ENCODE data around the gene MCTS1. TPM values are rescaled to one million over a fixed set of nuclear protein-coding genes. Genes with fewer than 3 reads are reported as not detected.

MCTS1 gene
- polyA plus RNA-seq, 1 experiment: 36.9 TPM

GRCh38 chrX:120653000-120653399, 49.1 kb downstream of the MCTS1 start:
- H3K4me3 ChIP-seq (ENCODE audit: low read depth, low read length): no peak overlapping the region
- ChIA-PET CTCF (no interaction called here), POLR2A (no interaction called here)
- no peak for TF ChIP-seq CTCF (IDR thresholded peaks at IDR 0.05; ENCODE audit: insufficient read depth, low read depth, low read length)
- no peaks in the 10 kb centered on the region for H3K36me3 ChIP-seq (ENCODE audit: control insufficient read depth, insufficient read depth, low read length)
- no peak for DNase-seq (ENCODE audit: low read depth)
- H3K27me3 ChIP-seq (ENCODE audit: control insufficient read depth, insufficient read depth, low read length): no peaks in the 10 kb centered on the region

GRCh38 chrX:120660637-120661036, 56.7 kb downstream of the MCTS1 start:
- POLR2A ChIA-PET: no interaction called here
- TF ChIP-seq CTCF (IDR thresholded peaks at IDR 0.05; ENCODE audit: insufficient read depth, low read depth, low read length): no peak
- Histone ChIP-seq H3K27me3 (ENCODE audit: control insufficient read depth, insufficient read depth, low read length) (no peaks in the 10 kb centered on the region), H3K4me3 (ENCODE audit: low read depth, low read length) (no peak overlapping the region), H3K36me3 (ENCODE audit: control insufficient read depth, insufficient read depth, low read length) (no peaks in the 10 kb centered on the region)
- CTCF ChIA-PET: interaction anchor here (1.2 kb wide), 1 partner anchor 10 kb away, joined by 3 read pairs; no protein-coding TSS in a partner anchor
- no peak for DNase-seq (ENCODE audit: low read depth)

Other genes starting within 250 kb of the MCTS1 start
- not detected in 2 replicates for gene ATP1B4, start 242.0 kb upstream of the MCTS1 start, polyA plus RNA-seq (2011; rRNA removed)
- 70.7 and 121 TPM in 2 replicates for gene LAMP2, start 134.8 kb upstream of the MCTS1 start, polyA plus RNA-seq (2011; rRNA removed)
- gene CUL4B, start 43.1 kb upstream of the MCTS1 start, polyA plus RNA-seq (2011; rRNA removed): 107 and 114 TPM in 2 replicates
- 28.2 and 53.5 TPM in 2 replicates for gene C1GALT1C1, start 26.0 kb downstream of the MCTS1 start, polyA plus RNA-seq (2011; rRNA removed)

Measured in BJ (cell line).